GM12874 (cell line): Measurements from ENCODE around the gene PRDM9.

Experiments
- CTCF ChIP-seq: IDR thresholded peaks from 2 replicates; pipeline ENCODE4 v1.5.1; 2011; ENCODE audit warnings: low read depth, mild to moderate bottlenecking, control low read depth, low read length, moderate library complexity; ENCODE audit not compliant: insufficient read depth

Gene PRDM9

DNA sequence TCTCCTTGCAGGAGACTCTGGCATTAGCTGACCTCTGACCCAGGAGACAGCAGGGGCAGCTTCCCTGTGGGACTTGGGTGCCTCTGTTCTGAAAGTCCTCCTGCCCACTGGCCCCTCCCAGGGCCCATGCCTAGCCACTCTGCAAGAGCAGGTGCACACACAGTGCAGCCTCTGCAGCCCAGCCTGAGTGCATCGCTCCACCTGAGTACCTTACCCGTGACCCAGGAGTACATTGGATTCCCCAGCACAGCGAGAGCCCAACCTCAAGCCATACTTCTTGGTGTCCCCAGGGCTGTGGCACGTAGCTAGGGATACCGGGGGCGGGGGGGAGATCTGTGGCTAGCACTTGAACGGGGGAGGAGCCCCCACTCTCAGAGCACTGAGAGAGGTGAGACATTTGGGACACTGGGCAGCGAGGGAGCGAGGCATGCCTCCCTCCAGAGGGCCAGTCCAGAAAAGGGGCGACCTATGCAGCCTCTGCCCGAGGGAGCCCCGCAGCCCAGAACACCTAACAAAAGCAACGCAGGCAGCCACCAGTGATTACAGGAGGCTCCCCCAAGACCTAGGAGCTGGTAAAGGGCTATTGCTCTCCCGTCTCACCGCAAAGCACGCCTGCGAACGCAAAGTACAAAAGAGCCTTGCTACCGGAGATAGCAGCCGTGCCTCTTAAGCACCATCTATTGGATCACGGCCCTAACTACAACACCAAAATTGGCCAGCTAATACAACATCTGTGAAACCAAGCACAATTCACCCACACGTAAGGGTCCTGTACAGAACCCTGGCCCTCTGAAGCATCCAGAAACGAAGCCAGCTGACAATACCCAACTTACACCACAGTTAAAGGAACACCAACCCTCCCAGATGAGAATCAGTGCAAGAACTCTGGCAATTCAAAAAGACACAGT lies 826 bp upstream of the PRDM9 start:
- no peak for TF ChIP-seq CTCF

- TF ChIP-seq CTCF, result no peak
Measured at GRCh38 chr5:23522553-23522952, 15.1 kb downstream of the PRDM9 start.

- TF ChIP-seq CTCF, result no peak
Measured at GRCh38 chr5:23523031-23523430, 15.6 kb downstream of the PRDM9 start.

DNA sequence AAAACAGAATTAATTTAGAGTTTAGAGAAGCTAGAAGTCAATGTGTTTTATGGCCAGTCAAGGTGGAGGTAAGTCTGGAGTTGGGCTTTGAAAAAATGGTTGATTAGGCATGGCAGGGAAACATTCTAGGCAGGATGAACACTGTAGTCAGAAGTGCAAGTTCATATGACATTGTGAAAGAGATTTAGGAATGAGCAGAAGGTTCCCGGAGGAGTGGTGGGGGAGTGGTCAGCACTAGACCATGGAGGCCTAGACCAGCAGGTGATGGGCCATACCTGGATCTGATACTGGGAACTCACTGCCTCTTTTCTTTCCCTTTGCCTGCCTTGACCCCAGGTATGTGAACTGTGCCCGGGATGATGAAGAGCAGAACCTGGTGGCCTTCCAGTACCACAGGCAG lies 16.6 kb downstream of the PRDM9 start:
- no peak for TF ChIP-seq CTCF

- no peak for TF ChIP-seq CTCF
Measured at GRCh38 chr5:23525751-23526150, 18.3 kb downstream of the PRDM9 start.

GRCh38 chr5:23528677-23529076 lies 21.3 kb downstream of the PRDM9 start:
- TF ChIP-seq CTCF, result no peak

GRCh38 chr5:23530571-23530970 lies 23.2 kb downstream of the PRDM9 start:
- no peak for TF ChIP-seq CTCF
